BE2C (cell line): ENCODE data around the gene GSE1.
"Not testable (repeated sequence)": the region's sequence is repeated elsewhere in the genome, so short reads cannot be mapped to it uniquely, and the experiment has no call there.

Experiments used
- DNase-seq: peaks from one replicate; pipeline ENCODE4 v3.0.0-alpha.2; 2020
- H3K27me3 ChIP-seq: fragments of 250-450 bp; sonication (Bioruptor Pico); 2 replicates; pipeline ENCODE4 v1.5.1; 2020; ENCODE audit warnings: mild to moderate bottlenecking
- H3K36me3 ChIP-seq: fragments of 250-450 bp; sonication (Bioruptor Pico); 2 replicates; pipeline ENCODE4 v1.5.1; 2020; ENCODE audit warnings: mild to moderate bottlenecking
- H3K4me1 ChIP-seq: fragments of 250-450 bp; sonication (Bioruptor Pico); 2 replicates; pipeline ENCODE4 v1.5.1; 2020
- H3K4me3 ChIP-seq: 2 replicates; pipeline ENCODE4 v1.5.1; 2011; ENCODE audit warnings: low read depth, low read length
- H3K9me3 ChIP-seq: fragments of 250-450 bp; sonication (Bioruptor Pico); 2 replicates; pipeline ENCODE4 v1.5.1; 2020
- CTCF ChIP-seq: IDR thresholded peaks from 2 replicates; pipeline ENCODE4 v1.5.1; 2012; ENCODE audit warnings: mild to moderate bottlenecking, low read depth, low read length

GSE1 gene

GRCh38 chr16:85587762-85588556, 25.2 kb upstream of the GSE1 start:
- DNase-seq, result no peak
- Histone ChIP-seq H3K36me3 (no peaks in the 10 kb centered on the region; the same call in 1 of the 2 replicates), H3K4me3 (no peak overlapping the region), H3K4me1 (peaks cover 48% of the 10 kb centered on the region), H3K9me3 (no peaks in the 10 kb centered on the region), H3K27me3 (no peaks in the 10 kb centered on the region)
- no peak for TF ChIP-seq CTCF

GRCh38 chr16:85588562-85589503, 24.3 kb upstream of the GSE1 start:
- no peak for DNase-seq
- Histone ChIP-seq H3K27me3 (no peaks in the 10 kb centered on the region), H3K4me3 (no peak overlapping the region), H3K4me1 (peaks cover 45% of the 10 kb centered on the region), H3K36me3 (no peaks in the 10 kb centered on the region; the same call in 1 of the 2 replicates), H3K9me3 (no peaks in the 10 kb centered on the region)
- TF ChIP-seq CTCF, result no peak

GRCh38 chr16:85589688-85590505, 23.2 kb upstream of the GSE1 start:
- H3K4me1 ChIP-seq, result peaks cover 42% of the 10 kb centered on the region
- TF ChIP-seq CTCF, result no peak
- no peaks in the 10 kb centered on the region for H3K27me3 ChIP-seq
- H3K36me3 ChIP-seq, result peaks cover 5% of the 10 kb centered on the region
- H3K9me3 ChIP-seq, result no peaks in the 10 kb centered on the region
- no peak for DNase-seq
- no peak overlapping the region for H3K4me3 ChIP-seq

- H3K36me3 ChIP-seq, result peaks cover 5% of the 10 kb centered on the region
- H3K27me3 ChIP-seq, result no peaks in the 10 kb centered on the region
- peaks cover 37% of the 10 kb centered on the region for H3K4me1 ChIP-seq
- H3K9me3 ChIP-seq, result no peaks in the 10 kb centered on the region
- TF ChIP-seq CTCF, result no peak
- no peak overlapping the region for H3K4me3 ChIP-seq
- DNase-seq, result no peak
Observed at GRCh38 chr16:85590506-85590832, 22.7 kb upstream of the GSE1 start.

GRCh38 chr16:85591381-85591780, 21.7 kb upstream of the GSE1 start:
- Histone ChIP-seq H3K4me1 (peaks cover 29% of the 10 kb centered on the region), H3K36me3 (peaks cover 9% of the 10 kb centered on the region), H3K9me3 (no peaks in the 10 kb centered on the region), H3K27me3 (no peaks in the 10 kb centered on the region), H3K4me3 (no peak overlapping the region)
- DNase-seq, result no peak
- TF ChIP-seq CTCF, result no peak

GRCh38 chr16:85592277-85592676, 20.8 kb upstream of the GSE1 start:
- not testable (repeated sequence) for DNase-seq, H3K4me3 ChIP-seq, H3K27me3 ChIP-seq, H3K9me3 ChIP-seq
- H3K4me1 ChIP-seq, result peaks cover 20% of the 10 kb centered on the region
- H3K36me3 ChIP-seq, result peaks cover 12% of the 10 kb centered on the region
